K562 (cell line): ENCODE data around the gene PTOV1. TPM values are rescaled to one million over a fixed set of nuclear protein-coding genes. Genes with fewer than 3 reads are reported as not detected.

Source experiments
- ATAC-seq: fragments of 200-7000 bp; cut with Tn5 transposase; 3 replicates; pipeline ENCODE4 v1.9.1; 2020; ENCODE audit warnings: moderate library complexity
- BruUV-seq: library from RNA; stranded (reverse); fragments of 400-500 nt; replicated peaks from 2 replicates; lab custom pipeline; 2021; lab: Mats Ljungman, UMichigan
- CTCF ChIA-PET: fragments of 300-600 bp; formaldehyde crosslinking; extraction: SDS; loops from one replicate; lab custom pipeline; 2021; ENCODE audit warnings: low intra/inter-chr PET ratio; lab: Yijun Ruan, JAX
- POLR2A ChIA-PET: fragments of 300-600, 350-650 bp; sonication (Branson Sonifier 250); formaldehyde crosslinking; extraction: SDS; loops from one replicate; lab custom pipeline; 2021; ENCODE audit warnings: antibody characterized with exemption, inconsistent platforms; lab: Yijun Ruan, JAX
- DNase-seq, 4 experiments: peaks; one replicate each; pipeline versions ENCODE4 v3.0.0 to v3.0.0-alpha.2; 2011 to 2018; ENCODE audit warnings: low spot score in 3 of 4, mixed read lengths in 3 of 4; ENCODE audit errors: extremely low read depth in 1 of 4
- FAIRE-seq: peaks from 2 replicates; lab custom pipeline; 2011; peaks lifted over from hg19 to GRCh38; lab: Jason Lieb, UNC
- H2AFZ ChIP-seq: 2 replicates; pipeline ENCODE4 v1.6.0; 2011; ENCODE audit warnings: low read depth, low read length, control low read depth, inconsistent platforms
- H3K27ac ChIP-seq: fragments of 200-600 bp; 3 replicates; pipeline ENCODE4 v1.8.0; 2011; ENCODE audit warnings: low read depth, mild to moderate bottlenecking, control low read depth, inconsistent platforms, low read length, moderate library complexity, mixed read lengths; ENCODE audit errors: extremely low read depth
- H3K27me3 ChIP-seq, 2 experiments: fragments of 300-600 bp in 1 of 2; 2 replicates in 1 of 2; 3 replicates in 1 of 2; pipeline versions ENCODE4 v1.6.0 to v1.8.0; 2011; ENCODE audit warnings: inconsistent platforms in 2 of 2, low read length in 2 of 2, mild to moderate bottlenecking in 1 of 2, mixed read lengths in 1 of 2, moderate library complexity in 1 of 2; ENCODE audit not compliant: control insufficient read depth in 2 of 2, insufficient read depth in 2 of 2
- H3K36me3 ChIP-seq: fragments of 300-600 bp; 3 replicates; pipeline ENCODE4 v1.8.0; 2011; ENCODE audit warnings: mild to moderate bottlenecking, low read length, inconsistent platforms; ENCODE audit not compliant: control insufficient read depth, insufficient read depth
- H3K4me1 ChIP-seq, 2 experiments: fragments of 200-600 bp in 1 of 2; replicated peaks in 1 of 2; 2 replicates in 1 of 2; 3 replicates in 1 of 2; pipeline versions ENCODE4 v1.5.1 to v1.8.0; 2011; ENCODE audit warnings: inconsistent platforms in 2 of 2, low read length in 2 of 2, mild to moderate bottlenecking in 1 of 2, mixed read lengths in 1 of 2, moderate library complexity in 1 of 2; ENCODE audit not compliant: control insufficient read depth in 2 of 2, insufficient read depth in 2 of 2
- H3K4me2 ChIP-seq: 2 replicates; pipeline ENCODE4 v1.6.1; 2011; ENCODE audit warnings: low read length, control low read depth, inconsistent platforms, mixed read lengths; ENCODE audit not compliant: insufficient read depth
- H3K4me3 ChIP-seq: fragments of 200-600 bp; sonication (generic), shearing (Covaris generic); 2 replicates; pipeline ENCODE4 v1.5.1; 2016; ENCODE audit warnings: control low read depth, inconsistent platforms
- H3K79me2 ChIP-seq: fragments of 200-600 bp; 3 replicates; pipeline ENCODE4 v1.8.0; 2011; ENCODE audit warnings: low read length, inconsistent platforms; ENCODE audit not compliant: control insufficient read depth, insufficient read depth
- H3K9ac ChIP-seq, 2 experiments: 2 replicates each; pipeline versions ENCODE4 v1.6.0 to v1.6.1; 2011; ENCODE audit warnings: low read depth in 2 of 2, low read length in 2 of 2, control low read depth in 1 of 2, inconsistent platforms in 1 of 2, mild to moderate bottlenecking in 1 of 2, mixed read lengths in 1 of 2; ENCODE audit not compliant: insufficient read depth in 1 of 2
- H3K9me1 ChIP-seq: one replicate; pipeline ENCODE4 v1.6.0; 2011; ENCODE audit warnings: inconsistent platforms, mild to moderate bottlenecking, low read length, moderate library complexity; ENCODE audit not compliant: control insufficient read depth, insufficient read depth
- H3K9me3 ChIP-seq: replicated peaks from 2 replicates; pipeline ENCODE4 v1.5.1; 2011; ENCODE audit warnings: low read depth, low read length, inconsistent platforms; ENCODE audit not compliant: control insufficient read depth, insufficient read depth
- H4K20me1 ChIP-seq: replicated peaks from 2 replicates; pipeline ENCODE4 v1.6.1; 2011; ENCODE audit warnings: low read length, inconsistent platforms, mixed read lengths; ENCODE audit not compliant: control insufficient read depth, insufficient read depth
- FIP1L1 ChIP-seq: fragments of 200-400 bp; formaldehyde crosslinking; IDR thresholded peaks from 2 replicates; pipeline ENCODE4 v1.6.1; 2018; ENCODE audit warnings: mild to moderate bottlenecking, low read depth, low read length; ENCODE audit not compliant: poor library complexity, severe bottlenecking
- HDAC1 ChIP-seq, 2 experiments: fragments of 450-650 bp; IDR thresholded peaks; 2 replicates each; pipeline ENCODE4 v1.6.1; 2016 to 2017; ENCODE audit warnings: inconsistent platforms in 1 of 2, mild to moderate bottlenecking in 1 of 2, moderate library complexity in 1 of 2
- L3MBTL2 ChIP-seq: fragments of 450-650 bp; IDR thresholded peaks from 2 replicates; pipeline ENCODE4 v1.6.1; 2016; ENCODE audit warnings: mild to moderate bottlenecking, moderate library complexity
- PHF8 ChIP-seq: fragments of 200-600 bp; sonication (generic); IDR thresholded peaks from 2 replicates; pipeline ENCODE4 v1.6.1; 2012; ENCODE audit warnings: mixed run types, mild to moderate bottlenecking, inconsistent platforms, low read length, moderate library complexity, borderline replicate concordance
- RBM22 ChIP-seq: fragments of 200-400 bp; formaldehyde crosslinking; IDR thresholded peaks from 2 replicates; pipeline ENCODE4 v1.6.1; 2018; ENCODE audit warnings: low read length, low read depth; ENCODE audit not compliant: poor library complexity, severe bottlenecking
- TEAD4 ChIP-seq, 2 experiments: sonication (generic) in 1 of 2; formaldehyde crosslinking in 1 of 2; IDR thresholded peaks; 2 replicates each; pipeline versions ENCODE4 v1.6.1 to v1.8.0; 2012 to 2022; ENCODE audit warnings: borderline replicate concordance in 1 of 2, inconsistent platforms in 1 of 2, low read length in 1 of 2, mild to moderate bottlenecking in 1 of 2, missing genetic modification reagents in 1 of 2
- TOE1 ChIP-seq, 2 experiments: fragments of 450-650 bp in 1 of 2; sonication (generic) in 1 of 2; formaldehyde crosslinking in 1 of 2; IDR thresholded peaks; 2 replicates each; pipeline versions ENCODE4 v1.7.1 to v1.8.0; 2016 to 2022; ENCODE audit warnings: borderline replicate concordance in 2 of 2, mild to moderate bottlenecking in 2 of 2, antibody characterized with exemption in 1 of 2, inconsistent platforms in 1 of 2, low read depth in 1 of 2, missing genetic modification reagents in 1 of 2, moderate library complexity in 1 of 2
- ZBTB33 ChIP-seq: sonication (generic); formaldehyde crosslinking; IDR thresholded peaks from 2 replicates; pipeline ENCODE4 v1.8.1; 2023; ENCODE audit warnings: mild to moderate bottlenecking, missing genetic modification reagents
- ZFX ChIP-seq: sonication (generic); formaldehyde crosslinking; IDR thresholded peaks from 2 replicates; pipeline ENCODE4 v1.8.0; 2022; ENCODE audit warnings: mild to moderate bottlenecking, missing genetic modification reagents, moderate library complexity
- WGBS: fragments of 100-300 bp; shearing (Covaris generic); methylation state at CpG from one replicate; pipeline ENCODE4 v1.1.6; 2016; ENCODE audit warnings: low coverage, mixed read lengths; ENCODE audit not compliant: insufficient coverage; ENCODE audit errors: missing lambda C conversion rate; 5-methylcytosine and 5-hydroxymethylcytosine counted together
- in situ Hi-C: fragments of 300-500 bp; cut with MboI; formaldehyde crosslinking; loops from 4 replicates; pipeline ENCODE4 v1.15.0; 2018; ENCODE audit warnings: inconsistent platforms, mixed read lengths
- intact Hi-C: fragments of 100-400 bp; cut with micrococcal nuclease; formaldehyde crosslinking; loops from 2 replicates; pipeline ENCODE4 v1.14.2; 2022
- polyA plus RNA-seq, 8 experiments: library from polyadenylated mRNA; depleted of rRNA in 4 of 8; stranded (reverse) in 5 of 8; unstranded in 3 of 8; fragments of >200 nt; fragmentation: Nextera tagmentation in 2 of 8; fragmentation: Illumina TruSeq in 1 of 8; extraction: Ambion mirVana in 2 of 8; extraction: Trizol in 1 of 8; gene quantifications; 2 replicates each; pipeline versions ENCODE4 v1.2.1 to v1.2.3, GENCODE V29; 2011 to 2014; ENCODE audit warnings: inconsistent platforms in 1 of 8, missing spikeins in 1 of 8
- total RNA-seq, 7 experiments: library from RNA; depleted of rRNA in 6 of 7; stranded (reverse); fragments of >200 nt in 6 of 7; fragmentation: Illumina TruSeq in 2 of 7; extraction: Trizol in 2 of 7; gene quantifications; 2 replicates each; pipeline versions ENCODE4 v1.2.1 to v1.2.3, GENCODE V29; 2011 to 2021; ENCODE audit warnings: low replicate concordance in 1 of 7

PTOV1 gene
- total and polyA plus RNA-seq, 9 of the 15 experiments (the other 6 are each of a cell fraction or from before 2014, with no cell fraction given), result 4.9 to 169 (median 43.5) TPM

DNA sequence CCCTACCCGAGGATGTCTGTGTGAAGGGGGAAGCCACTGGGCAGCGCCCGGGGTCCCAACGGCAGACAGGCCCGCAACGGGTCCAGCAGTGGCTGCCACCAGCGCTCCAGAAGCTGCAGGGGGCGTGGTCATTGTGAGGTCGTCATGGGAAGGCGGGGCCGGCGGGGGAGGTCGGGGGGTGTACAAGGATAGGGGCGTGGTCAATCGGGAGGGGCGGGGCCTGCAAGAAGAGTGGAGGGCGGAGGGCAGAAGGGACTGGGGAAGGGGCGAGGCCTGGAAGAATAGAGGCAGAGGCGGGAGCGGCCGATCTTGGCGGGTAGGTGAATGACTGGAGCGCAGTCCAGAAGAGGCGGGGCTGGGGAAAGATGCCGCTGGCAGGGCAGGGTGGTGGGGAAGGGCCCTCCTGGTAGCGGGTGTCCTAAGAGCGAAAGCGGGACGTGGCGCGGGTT lies 42.2 kb upstream of the PTOV1 start (continued):
- peak; percentile 98 for TF ChIP-seq ZBTB33
- TF ChIP-seq HDAC1 (IDR thresholded peaks at IDR 0.05), result 0 out of 4 replicates have a peak, but pooled peaks of 1 of the 2 experiments have one; percentile 18
- TF ChIP-seq PHF8, result peak; percentile 21; the same call in 1 of the 2 replicates

GRCh38 chr19:49809160-49809940 lies 41.6 kb upstream of the PTOV1 start:
- no peaks in the 10 kb centered on the region for H3K79me2 ChIP-seq
- CTCF ChIA-PET, result no interaction called here
- DNase-seq, result no peak
- in situ Hi-C loops (no loop called here), intact Hi-C loops (loop anchor here (5.0 kb wide), 1 partner anchor 42 kb away; the partner anchor contains the start of gene AP2A1)
- peaks cover 37% of the 10 kb centered on the region for H3K36me3 ChIP-seq
- no peaks in the 10 kb centered on the region for H3K9me3 ChIP-seq
- H3K4me3 ChIP-seq, result no peak overlapping the region
- H3K9me1 ChIP-seq, result no peaks in the 10 kb centered on the region
- no peak overlapping the region; the same call in 1 of the 2 replicates for H2AFZ ChIP-seq
- H3K4me2 ChIP-seq, result peak overlapping the region; percentile 50
- peak overlapping the region in 1 of 2 experiments; percentile 83; a peak in 2 of 4 replicates for H3K9ac ChIP-seq
- H4K20me1 ChIP-seq, result peaks cover 5% of the 10 kb centered on the region
- H3K4me1 ChIP-seq, result peaks cover 25 to 57% of the 10 kb centered on the region in 2 experiments
- no peak for ATAC-seq
- no peak overlapping the region; the same call in 2 of the 3 replicates for H3K27ac ChIP-seq
- no peaks in the 10 kb centered on the region for H3K27me3 ChIP-seq
- POLR2A ChIA-PET, result interaction anchor here (0.6 to 2.4 kb wide), 4 partner anchors 10 to 66 kb away, joined by 3 to 9 read pairs (median 4); no protein-coding TSS in a partner anchor
- no TSS peak for BruUV-seq
- 73% methylated on average over 42 of the region's 50 CpGs for WGBS
- FAIRE-seq, result no peak
- TF ChIP-seq TOE1 (IDR thresholded peaks at IDR 0.05; ENCODE audit: borderline replicate concordance) (no peak), TOE1 (CRISPR knock-in tag; IDR thresholded peaks at IDR 0.05; ENCODE audit: borderline replicate concordance, low read depth) (0 out of 2 replicates have a peak, but pooled peaks have one; percentile 52), L3MBTL2 (0 out of 2 replicates have a peak, but pooled peaks have one; percentile 15), RBM22 (peak; percentile 90), ZBTB33 (peak; percentile 9; the same call in 1 of the 2 replicates), FIP1L1 (peak; percentile 46), TEAD4 (IDR thresholded peaks at IDR 0.05; ENCODE audit: low read length) (no peak), TEAD4 (CRISPR knock-in tag; IDR thresholded peaks at IDR 0.05; ENCODE audit: borderline replicate concordance) (0 out of 2 replicates have a peak, but pooled peaks have one; percentile 12), ZFX (CRISPR knock-in tag) (peak; percentile 43; the same call in 1 of the 2 replicates)
